ENCODE results near the gene NHLRC2.

NHLRC2 gene

GRCh38 chr10:113911113-113911512 lies 56.7 kb downstream of the NHLRC2 start:
- no peak for DNase-seq (ENCODE audit: low spot score)

GRCh38 chr10:113911839-113912238 lies 57.4 kb downstream of the NHLRC2 start:
- DNase-seq (ENCODE audit: low spot score): no peak

- no peak for DNase-seq (ENCODE audit: low spot score)
Measured at GRCh38 chr10:113912582-113912981, 58.1 kb downstream of the NHLRC2 start.

DNA sequence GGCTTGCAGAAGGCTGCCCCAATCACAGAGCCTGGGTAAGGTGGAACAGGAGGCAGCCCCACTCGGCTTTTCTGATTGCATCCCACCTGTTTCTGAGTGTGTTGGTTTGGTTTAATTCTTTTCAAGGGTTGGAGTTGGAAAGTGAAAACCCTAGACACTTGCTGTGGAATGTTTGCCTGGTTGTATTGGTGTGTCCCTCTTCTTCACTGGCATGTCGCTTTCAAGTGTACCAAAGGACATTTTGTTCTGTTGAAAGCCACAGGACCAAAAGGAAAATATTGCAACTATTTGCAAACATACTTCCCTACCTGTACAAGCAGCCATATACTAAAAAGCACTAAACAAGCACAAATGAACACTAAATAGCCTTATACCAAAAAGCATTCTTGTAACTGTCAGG lies 60.5 kb downstream of the NHLRC2 start:
- no peak for DNase-seq (ENCODE audit: low spot score)

- DNase-seq (ENCODE audit: low spot score): no peak
Measured at GRCh38 chr10:113915540-113915939, 61.1 kb downstream of the NHLRC2 start.

- no peak for DNase-seq (ENCODE audit: low spot score)
Measured at GRCh38 chr10:113916053-113916452, 61.6 kb downstream of the NHLRC2 start.

DNA sequence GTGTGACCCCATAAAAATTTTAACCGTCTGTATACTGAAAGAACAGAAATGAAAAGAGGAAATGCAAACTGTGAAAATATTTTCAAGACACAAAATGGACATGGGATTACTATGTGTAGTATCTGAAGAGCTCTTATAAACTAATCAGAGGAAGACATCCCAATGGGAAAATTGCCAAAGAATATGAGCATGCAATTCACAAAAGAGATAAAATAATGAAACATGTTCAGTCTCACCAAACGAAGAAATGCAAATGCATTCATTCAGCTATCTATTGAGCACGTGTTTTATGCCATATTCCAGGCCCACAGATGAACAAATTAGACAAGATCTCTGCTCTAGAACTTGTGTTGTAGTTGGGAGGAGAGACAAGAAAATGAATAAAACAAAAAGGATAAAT lies 63.2 kb downstream of the NHLRC2 start:
- DNase-seq (ENCODE audit: low spot score): peak; percentile 46

DNA sequence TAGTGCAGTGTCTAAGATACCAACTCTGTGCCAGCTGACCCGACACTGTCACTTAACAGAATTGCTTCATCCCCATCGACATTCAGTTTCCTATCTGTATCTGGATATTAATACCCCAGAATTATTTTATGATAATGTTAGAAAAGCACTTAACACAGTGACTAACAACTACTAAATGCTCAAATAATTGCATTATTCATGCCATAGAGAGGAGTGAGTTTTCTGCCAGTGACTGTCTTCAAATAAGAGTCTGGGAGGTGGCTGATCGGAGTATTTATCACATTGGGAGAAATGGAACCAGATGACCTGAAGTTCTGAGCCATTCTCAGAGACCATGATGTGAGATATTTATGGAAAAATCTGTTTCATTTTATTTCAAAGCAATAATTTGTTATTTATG lies 65.7 kb downstream of the NHLRC2 start:
- no peak for DNase-seq (ENCODE audit: low spot score)

- DNase-seq (ENCODE audit: low spot score): no peak
Measured at GRCh38 chr10:113920875-113921274, 66.4 kb downstream of the NHLRC2 start.

DNA sequence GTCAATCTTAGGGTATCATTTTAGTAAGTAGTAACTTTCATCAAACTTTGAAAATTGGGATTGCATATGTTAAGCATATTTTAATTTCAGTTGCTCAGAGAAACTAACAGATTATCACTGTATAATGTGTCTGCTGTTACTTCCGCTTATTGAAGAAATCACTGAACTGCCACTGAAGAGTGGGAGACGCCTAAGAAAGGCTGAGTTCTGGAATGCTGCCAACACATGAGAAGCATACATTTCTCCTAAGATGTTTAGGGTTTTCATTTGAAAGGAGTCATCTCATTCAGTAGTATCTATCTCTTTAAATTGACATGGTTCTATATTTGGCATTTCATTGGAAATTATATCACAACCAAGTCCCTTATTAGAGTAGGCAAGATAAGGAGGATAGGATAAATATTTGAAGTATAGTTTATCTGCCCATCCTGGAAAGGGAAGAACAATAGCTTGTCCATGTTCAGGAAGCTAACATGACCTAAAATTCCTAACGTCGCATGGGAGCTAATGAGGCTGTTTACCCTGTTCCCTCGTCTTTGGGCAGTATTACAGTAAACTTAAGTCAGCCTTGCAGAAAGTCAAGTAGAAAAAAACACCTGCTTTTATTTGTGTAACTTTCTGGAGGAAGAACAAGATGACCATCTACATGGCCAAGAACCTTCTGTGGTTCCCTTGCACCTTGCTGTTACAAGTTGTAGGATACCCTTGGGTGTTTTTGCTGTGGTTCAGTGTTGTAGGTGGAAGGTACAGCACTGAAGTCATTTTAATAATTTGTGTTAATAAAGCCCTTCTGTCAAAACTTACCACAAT lies 67.3 kb downstream of the NHLRC2 start:
- no peak for DNase-seq (ENCODE audit: low spot score)

- no peak for DNase-seq (ENCODE audit: low spot score)
Measured at GRCh38 chr10:113922787-113923570, 68.5 kb downstream of the NHLRC2 start.

- no peak for DNase-seq (ENCODE audit: low spot score)
Measured at GRCh38 chr10:113924186-113924585, 69.7 kb downstream of the NHLRC2 start.

GRCh38 chr10:113924664-113925063 lies 70.2 kb downstream of the NHLRC2 start:
- DNase-seq (ENCODE audit: low spot score): no peak

DNA sequence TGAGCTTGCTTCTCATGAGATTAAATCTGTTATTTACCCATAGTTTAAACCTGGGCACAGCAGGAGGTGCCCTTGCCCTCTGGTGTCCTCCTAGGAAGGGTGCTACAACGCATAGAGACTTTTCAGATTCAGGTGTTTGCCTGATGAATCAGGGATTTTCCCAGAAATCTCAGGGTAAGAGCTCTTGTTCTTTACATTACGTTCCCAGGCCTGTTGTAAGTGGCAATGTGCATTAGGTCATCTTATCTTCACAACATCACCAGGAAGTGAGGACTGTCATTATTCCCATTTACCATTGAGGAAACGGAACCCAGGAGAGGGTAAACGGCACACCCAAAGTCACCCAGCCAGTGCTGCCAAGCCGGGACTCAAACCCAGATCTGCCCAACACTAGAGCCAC lies 73.0 kb downstream of the NHLRC2 start:
- no peak for DNase-seq (ENCODE audit: low spot score)

- DNase-seq (ENCODE audit: low spot score): no peak
Measured at GRCh38 chr10:113928830-113929229, 74.4 kb downstream of the NHLRC2 start.

DNA sequence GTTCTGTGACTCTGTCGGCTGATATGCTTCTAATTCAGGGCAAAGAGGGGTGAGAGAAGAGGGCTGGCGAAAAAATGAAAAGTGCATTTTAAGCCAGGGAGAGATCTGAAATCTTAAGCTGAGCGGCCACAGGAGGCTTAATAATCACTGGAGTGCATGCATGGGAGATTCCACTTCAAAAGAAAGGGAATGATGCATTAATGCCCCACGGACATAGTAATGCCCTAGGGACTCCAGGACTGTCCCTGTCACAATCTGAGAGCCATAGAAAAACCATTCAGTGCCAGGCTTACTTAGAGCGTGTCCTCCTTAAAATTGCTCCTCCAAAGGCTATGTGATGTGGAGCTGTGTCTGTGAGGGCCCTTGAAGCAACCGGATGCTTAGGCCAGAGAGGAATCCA lies 75.1 kb downstream of the NHLRC2 start:
- DNase-seq (ENCODE audit: low spot score): no peak

- DNase-seq (ENCODE audit: low spot score): no peak
Measured at GRCh38 chr10:113930482-113931057, 76.1 kb downstream of the NHLRC2 start.

GRCh38 chr10:113932854-113933253 lies 78.4 kb downstream of the NHLRC2 start:
- DNase-seq (ENCODE audit: low spot score): no peak

DNA sequence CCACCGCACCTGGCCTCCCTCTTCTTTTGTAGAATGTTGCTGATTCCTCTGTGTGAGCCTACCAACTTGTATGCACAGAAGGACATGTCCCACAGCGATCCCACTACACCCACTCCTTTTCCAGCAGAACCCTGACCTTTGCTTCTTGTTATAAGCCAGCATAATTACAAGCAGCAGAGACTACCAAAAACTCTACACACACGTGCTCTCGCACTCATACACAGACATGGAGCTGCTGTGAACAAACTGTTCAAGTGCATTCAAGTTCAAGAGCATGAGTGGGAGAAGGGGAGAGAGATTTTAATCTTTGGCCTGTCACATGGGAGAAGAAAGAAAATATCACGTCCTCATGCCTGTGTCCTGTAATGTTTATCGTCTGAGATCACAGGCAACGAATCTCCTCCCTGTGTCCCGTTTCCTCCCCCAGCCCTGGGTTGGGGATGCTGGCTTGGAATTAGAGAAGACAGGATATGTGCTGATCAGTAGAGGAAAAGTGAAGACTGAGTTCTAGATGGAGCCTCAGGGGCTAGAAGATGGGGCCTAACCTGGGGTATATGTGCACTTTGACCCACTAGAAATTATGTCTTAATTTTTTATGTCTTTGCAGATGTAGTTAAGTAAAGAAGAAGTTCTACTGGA lies 79.6 kb downstream of the NHLRC2 start:
- no peak for DNase-seq (ENCODE audit: low spot score)

- no peak for DNase-seq (ENCODE audit: low spot score)
Measured at GRCh38 chr10:113937258-113937657, 82.8 kb downstream of the NHLRC2 start.

DNA sequence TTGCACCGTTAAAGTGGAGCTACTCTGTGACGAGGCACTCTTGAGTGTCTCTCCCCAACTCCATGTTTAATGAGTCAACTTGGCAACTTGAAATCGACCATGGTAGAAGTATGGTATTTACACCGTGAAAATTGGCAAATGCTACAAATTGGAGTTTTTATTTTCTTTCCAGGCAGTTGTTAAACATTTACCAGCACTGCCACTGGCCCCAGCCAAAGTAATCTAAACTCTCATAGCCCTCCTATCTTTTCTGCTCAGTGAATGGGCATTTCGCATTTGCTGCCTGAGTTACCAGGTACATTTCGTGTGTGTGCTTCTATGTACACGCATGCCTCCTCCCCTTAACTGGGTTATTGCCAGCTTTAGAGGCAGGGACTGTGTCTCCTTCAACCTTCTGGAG lies 83.3 kb downstream of the NHLRC2 start:
- DNase-seq (ENCODE audit: low spot score): no peak

DNA sequence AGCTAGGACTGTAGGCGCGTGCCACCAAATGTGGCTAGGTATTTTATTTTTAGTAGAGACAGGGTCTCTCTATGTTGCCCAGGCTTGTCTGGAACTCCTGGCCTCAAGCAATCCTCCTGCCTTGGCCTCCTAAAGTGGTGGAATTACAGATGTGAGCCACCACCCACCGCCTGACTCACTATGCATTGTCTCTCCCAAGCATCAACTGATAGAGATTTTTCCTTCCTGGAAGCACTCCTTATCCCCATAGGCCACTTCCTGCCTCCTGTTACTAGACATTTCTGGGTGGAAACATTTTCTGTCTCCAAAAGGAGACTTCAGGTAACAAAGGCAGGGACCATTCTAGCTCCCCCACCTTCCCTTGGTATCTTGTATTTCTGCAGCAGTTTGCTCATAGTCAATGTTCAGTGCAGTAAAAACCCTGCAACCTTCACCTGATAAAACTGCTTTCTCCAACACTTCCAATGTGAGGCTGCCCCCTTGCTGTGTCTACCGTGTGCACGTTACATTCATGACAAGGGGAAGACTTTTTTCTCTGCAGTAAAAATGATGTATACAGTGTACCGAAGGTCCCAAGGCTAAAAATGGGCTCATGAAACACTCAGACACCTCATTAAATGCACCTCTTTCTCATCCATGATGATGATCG lies 84.9 kb downstream of the NHLRC2 start:
- DNase-seq (ENCODE audit: low spot score): no peak
